Measurements from ENCODE around the gene R3HCC1L. TPM values are rescaled to one million over a fixed set of nuclear protein-coding genes. Genes with fewer than 3 reads are reported as not detected.

The R3HCC1L gene
- polyA plus RNA-seq (ENCODE audit: insufficient read length in 10 of 10): 10 to 100 TPM in 8 of 10 donors, 1 to 10 TPM in 2; 9.4 to 13.9 (median 12.1) TPM
- long read RNA-seq, donor 1: 0 reads
- long read RNA-seq, donor 2: 0 reads
- long read RNA-seq, donor 3: 0 reads
- long read RNA-seq, donor 4: 0 reads
- long read RNA-seq, donor 5: 0 reads
- long read RNA-seq, donor 6: 0 reads
- long read RNA-seq, donor 7: 0 reads
- long read RNA-seq, donor 8: 0 reads
- long read RNA-seq, donor 9: 0 reads

GRCh38 chr10:98134431-98135221 lies at the start of gene R3HCC1L:
Gene R3HCC1L (plus strand): TSS chr10:98134657. CDS start chr10:98208115, 73,458 bp downstream.
- peak; percentile 86 to 97 (median 94) for DNase-seq

GRCh38 chr10:98085238-98085637 lies 49.2 kb upstream of the R3HCC1L start:
- no peak for DNase-seq

GRCh38 chr10:98086837-98087708 lies 47.4 kb upstream of the R3HCC1L start:
- no peak for DNase-seq

GRCh38 chr10:98088186-98088971 lies 46.1 kb upstream of the R3HCC1L start:
- no peak for DNase-seq

- DNase-seq: no peak
Measured at GRCh38 chr10:98090822-98091221, 43.6 kb upstream of the R3HCC1L start.

GRCh38 chr10:98096316-98096715 lies 38.1 kb upstream of the R3HCC1L start:
- no peak for DNase-seq

- no peak for DNase-seq
Measured at GRCh38 chr10:98096731-98097130, 37.7 kb upstream of the R3HCC1L start.

GRCh38 chr10:98097175-98097574 lies 37.3 kb upstream of the R3HCC1L start:
- DNase-seq: no peak

- peak in 2 of 3 donors; percentile 9 to 15 for DNase-seq
Measured at GRCh38 chr10:98097616-98098015, 36.8 kb upstream of the R3HCC1L start.

- no peak for DNase-seq
Measured at GRCh38 chr10:98098247-98098646, 36.2 kb upstream of the R3HCC1L start.

GRCh38 chr10:98100476-98100875 lies 34.0 kb upstream of the R3HCC1L start:
- DNase-seq: no peak

GRCh38 chr10:98101366-98101765 lies 33.1 kb upstream of the R3HCC1L start:
- no peak for DNase-seq

- no peak for DNase-seq
Measured at GRCh38 chr10:98104125-98104524, 30.3 kb upstream of the R3HCC1L start.

GRCh38 chr10:98106531-98106930 lies 27.9 kb upstream of the R3HCC1L start:
- no peak for DNase-seq

GRCh38 chr10:98107644-98108430 lies 26.6 kb upstream of the R3HCC1L start:
- no peak for DNase-seq

- no peak for DNase-seq
Measured at GRCh38 chr10:98110356-98110755, 24.1 kb upstream of the R3HCC1L start.

- no peak for DNase-seq
Measured at GRCh38 chr10:98115031-98115787, 19.2 kb upstream of the R3HCC1L start.

- no peak for DNase-seq
Measured at GRCh38 chr10:98119891-98120290, 14.6 kb upstream of the R3HCC1L start.

GRCh38 chr10:98125940-98126631 lies 8.4 kb upstream of the R3HCC1L start:
- no peak for DNase-seq
